GM23248 (cell line): ENCODE measurements around the gene SPG7.

Experiments
- EZH2 ChIP-seq: fragments of 200-600 bp; sonication (generic); IDR thresholded peaks from 2 replicates; pipeline ENCODE4 v1.6.1; 2018; ENCODE audit warnings: antibody characterized with exemption, mild to moderate bottlenecking; ENCODE audit not compliant: insufficient read depth, poor library complexity, severe bottlenecking
- EZH2phosphoT487 ChIP-seq: fragments of 200-600 bp; sonication (generic); IDR thresholded peaks from 2 replicates; pipeline ENCODE4 v1.6.1; 2018; ENCODE audit warnings: antibody characterized with exemption, moderate library complexity, mild to moderate bottlenecking, low read depth; ENCODE audit not compliant: insufficient read depth

DNA sequence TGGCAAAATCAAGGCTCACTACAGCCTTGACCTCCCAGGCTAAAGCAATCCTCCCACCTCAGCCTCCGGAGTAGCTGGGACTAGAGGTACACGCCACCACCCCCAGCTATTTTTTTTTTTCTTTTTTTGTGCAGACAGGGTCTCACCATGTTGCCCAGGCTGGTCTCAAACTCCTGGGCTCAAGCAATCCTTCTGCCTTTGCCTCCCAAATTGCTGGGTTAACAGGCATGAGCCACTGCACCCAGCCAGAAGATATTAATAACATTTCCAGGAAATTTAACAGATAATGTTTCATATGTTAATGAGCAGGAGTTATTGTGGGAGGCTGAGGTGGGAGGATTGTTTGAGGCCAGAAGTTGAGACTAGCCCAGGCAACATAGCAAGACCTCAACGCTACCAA lies 8.4 kb upstream of the SPG7 start:
- TF ChIP-seq EZH2 (no peak), EZH2phosphoT487 (no peak)
